K562 (cell line): Measurements from ENCODE around the gene MAP3K12. TPM values are rescaled to one million over a fixed set of nuclear protein-coding genes. Genes with fewer than 3 reads are reported as not detected.
A peak's percentile ranks its signal among the peaks of the same experiment; 100 is the strongest.

Source experiments
- ARNT ChIP-seq, 2 experiments: fragments of 450-650 bp; IDR thresholded peaks; 2 replicates each; pipeline ENCODE4 v1.6.1; 2016; ENCODE audit warnings: mild to moderate bottlenecking in 1 of 2
- ASH1L ChIP-seq: fragments of 450-650 bp; IDR thresholded peaks from 2 replicates; pipeline ENCODE4 v1.6.1; 2018; ENCODE audit warnings: borderline replicate concordance, mild to moderate bottlenecking, low read depth; ENCODE audit not compliant: partially characterized antibody
- CHCHD3 ChIP-seq: fragments of 250-450 bp; sonication (Bioruptor Pico); IDR thresholded peaks from 2 replicates; pipeline ENCODE4 v2.1.2; 2022; ENCODE audit warnings: mild to moderate bottlenecking
- GATA2 ChIP-seq: sonication (generic); formaldehyde crosslinking; IDR thresholded peaks from 2 replicates; pipeline ENCODE4 v1.4.0; 2020; ENCODE audit warnings: mild to moderate bottlenecking, missing genetic modification reagents
- MAFF ChIP-seq: IDR thresholded peaks from 2 replicates; pipeline ENCODE4 v1.6.1; 2012; ENCODE audit warnings: low read length, improper control_type of control experiment
- MBD2 ChIP-seq: sonication (generic); IDR thresholded peaks from 2 replicates; pipeline ENCODE4 v1.6.1; 2016; ENCODE audit warnings: low read depth, borderline replicate concordance
- MEF2D ChIP-seq: conservative IDR thresholded peaks from 2 replicates; pipeline ENCODE4 v1.6.1; 2016; ENCODE audit warnings: low read depth, missing genetic modification characterization, missing compliant biosample characterization
- PHB2 ChIP-seq: fragments of 450-650 bp; IDR thresholded peaks from 2 replicates; pipeline ENCODE4 v1.6.1; 2017; ENCODE audit warnings: low read depth
- POLR2H ChIP-seq: IDR thresholded peaks from 2 replicates; pipeline ENCODE4 v1.6.1; 2016; ENCODE audit warnings: missing genetic modification characterization, low read depth, mild to moderate bottlenecking, control low read depth, missing compliant biosample characterization, moderate library complexity
- TAF1 ChIP-seq: IDR thresholded peaks from 2 replicates; pipeline ENCODE4 v1.6.1; 2011; ENCODE audit warnings: mild to moderate bottlenecking, low read length, moderate library complexity; ENCODE audit not compliant: insufficient read depth, control insufficient read depth, severe bottlenecking; ENCODE audit errors: extremely low read depth
- ZNF12 ChIP-seq: sonication (generic); formaldehyde crosslinking; IDR thresholded peaks from 2 replicates; pipeline ENCODE4 v1.4.0; 2020; ENCODE audit warnings: mild to moderate bottlenecking, missing genetic modification reagents
- ZNF134 ChIP-seq: fragments of 250-450 bp; sonication (Bioruptor Pico); conservative IDR thresholded peaks from 2 replicates; pipeline ENCODE4 v1.4.0; 2020
- ZNF165 ChIP-seq: fragments of 250-450 bp; sonication (Bioruptor Pico); IDR thresholded peaks from 2 replicates; pipeline ENCODE4 v1.4.0; 2020; ENCODE audit warnings: borderline replicate concordance
- ZNF263 ChIP-seq: sonication (generic); formaldehyde crosslinking; IDR thresholded peaks from 2 replicates; pipeline ENCODE4 v1.8.0; 2022; ENCODE audit warnings: mild to moderate bottlenecking, missing genetic modification reagents, borderline replicate concordance
- polyA plus RNA-seq, 8 experiments: library from polyadenylated mRNA; depleted of rRNA in 4 of 8; stranded (reverse) in 5 of 8; unstranded in 3 of 8; fragments of >200 nt; fragmentation: Nextera tagmentation in 2 of 8; fragmentation: Illumina TruSeq in 1 of 8; extraction: Ambion mirVana in 2 of 8; extraction: Trizol in 1 of 8; gene quantifications; 2 replicates each; pipeline versions ENCODE4 v1.2.1 to v1.2.3, GENCODE V29; 2011 to 2014; ENCODE audit warnings: inconsistent platforms in 1 of 8, missing spikeins in 1 of 8
- total RNA-seq, 7 experiments: library from RNA; depleted of rRNA in 6 of 7; stranded (reverse); fragments of >200 nt in 6 of 7; fragmentation: Illumina TruSeq in 2 of 7; extraction: Trizol in 2 of 7; gene quantifications; 2 replicates each; pipeline versions ENCODE4 v1.2.1 to v1.2.3, GENCODE V29; 2011 to 2021; ENCODE audit warnings: low replicate concordance in 1 of 7
- TF ChIP-seq, protein P1 (sequence below): sonication (generic); formaldehyde crosslinking; IDR thresholded peaks from 2 replicates; pipeline ENCODE4 v1.8.0; 2022; ENCODE audit warnings: mild to moderate bottlenecking, missing genetic modification reagents
- TF ChIP-seq, protein P2 (sequence below): fragments of 450-650 bp; IDR thresholded peaks from 2 replicates; pipeline ENCODE4 v1.6.1; 2016; ENCODE audit warnings: borderline replicate concordance
- TF ChIP-seq, protein P3 (sequence below): sonication (generic); formaldehyde crosslinking; IDR thresholded peaks from 2 replicates; pipeline ENCODE4 v1.4.0; 2020; ENCODE audit warnings: mild to moderate bottlenecking, missing genetic modification reagents
- TF ChIP-seq, protein P4 (sequence below): conservative IDR thresholded peaks from 2 replicates; pipeline ENCODE4 v1.6.1; 2011; ENCODE audit warnings: low read depth, mild to moderate bottlenecking, low read length; ENCODE audit not compliant: control insufficient read depth
- TF ChIP-seq, protein P5 (sequence below): sonication (generic); formaldehyde crosslinking; IDR thresholded peaks from 2 replicates; pipeline ENCODE4 v1.8.0; 2022; ENCODE audit warnings: mild to moderate bottlenecking, missing genetic modification reagents

MAP3K12 gene
- total and polyA plus RNA-seq, 9 of the 15 experiments (the other 6 are each of a cell fraction or from before 2014, with no cell fraction given): 0.10 to 2.4 (median 1.6) TPM

DNA sequence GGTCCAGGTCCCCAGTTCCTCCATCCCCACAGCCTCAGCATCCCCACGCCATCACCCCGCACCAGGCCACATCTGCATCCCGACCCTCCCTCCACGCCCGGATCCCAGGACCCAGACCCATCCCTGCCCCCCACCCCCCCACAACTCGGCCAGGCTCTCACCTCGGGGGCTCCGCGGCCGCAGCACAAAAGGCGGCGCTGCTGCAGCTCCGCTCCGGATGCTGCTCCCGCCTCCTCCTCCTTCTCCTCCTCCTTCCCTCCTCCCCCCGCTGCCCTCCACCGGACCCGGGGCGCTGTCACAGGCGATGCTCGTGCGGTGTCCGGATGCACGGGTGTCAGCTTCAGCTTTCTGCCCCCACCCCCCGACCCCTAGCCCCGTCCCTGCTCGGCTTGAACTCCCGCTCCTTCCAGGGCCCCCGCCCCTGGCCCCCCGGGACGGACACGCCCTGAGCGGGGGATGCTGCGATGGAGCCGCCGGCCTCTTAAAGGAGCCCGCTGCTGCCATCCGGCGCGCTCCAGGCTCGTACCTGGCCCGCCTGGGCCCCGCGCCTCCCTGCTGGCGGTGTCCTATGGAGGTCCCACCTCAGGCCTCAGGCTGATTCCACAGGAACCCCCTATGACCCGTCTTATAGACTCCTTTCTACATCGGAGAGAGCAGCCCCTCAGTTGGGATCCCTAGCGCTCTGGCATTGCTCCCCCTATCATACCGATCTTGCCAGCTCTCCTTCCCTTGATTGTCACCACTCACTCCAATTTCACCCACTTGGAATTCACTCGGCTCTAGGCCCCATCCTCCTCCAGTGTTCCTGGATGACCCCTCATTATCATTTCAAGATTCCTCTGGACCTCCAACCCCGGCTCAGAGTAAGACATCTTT lies at the start of gene MAP3K12 (continued):
- TF ChIP-seq MEF2D (tag) (no peak), GATA2 (CRISPR knock-in tag) (no peak), ZNF12 (CRISPR knock-in tag) (no peak), PHB2 (no peak), ZNF134 (CRISPR knock-in tag) (no peak), MBD2 (no peak), POLR2H (tag) (no peak), TAF1 (no peak), ZNF263 (CRISPR knock-in tag) (peak; percentile 93), ASH1L (no peak), MAFF (no peak), ARNT (IDR thresholded peaks at IDR 0.05) (no peak), ZNF165 (CRISPR knock-in tag) (no peak), CHCHD3 (CRISPR knock-in tag) (no peak)
- TF ChIP-seq, protein P1, sequence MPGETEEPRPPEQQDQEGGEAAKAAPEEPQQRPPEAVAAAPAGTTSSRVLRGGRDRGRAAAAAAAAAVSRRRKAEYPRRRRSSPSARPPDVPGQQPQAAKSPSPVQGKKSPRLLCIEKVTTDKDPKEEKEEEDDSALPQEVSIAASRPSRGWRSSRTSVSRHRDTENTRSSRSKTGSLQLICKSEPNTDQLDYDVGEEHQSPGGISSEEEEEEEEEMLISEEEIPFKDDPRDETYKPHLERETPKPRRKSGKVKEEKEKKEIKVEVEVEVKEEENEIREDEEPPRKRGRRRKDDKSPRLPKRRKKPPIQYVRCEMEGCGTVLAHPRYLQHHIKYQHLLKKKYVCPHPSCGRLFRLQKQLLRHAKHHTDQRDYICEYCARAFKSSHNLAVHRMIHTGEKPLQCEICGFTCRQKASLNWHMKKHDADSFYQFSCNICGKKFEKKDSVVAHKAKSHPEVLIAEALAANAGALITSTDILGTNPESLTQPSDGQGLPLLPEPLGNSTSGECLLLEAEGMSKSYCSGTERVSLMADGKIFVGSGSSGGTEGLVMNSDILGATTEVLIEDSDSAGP (CRISPR knock-in tag): peak; percentile 86
- TF ChIP-seq, protein P2, sequence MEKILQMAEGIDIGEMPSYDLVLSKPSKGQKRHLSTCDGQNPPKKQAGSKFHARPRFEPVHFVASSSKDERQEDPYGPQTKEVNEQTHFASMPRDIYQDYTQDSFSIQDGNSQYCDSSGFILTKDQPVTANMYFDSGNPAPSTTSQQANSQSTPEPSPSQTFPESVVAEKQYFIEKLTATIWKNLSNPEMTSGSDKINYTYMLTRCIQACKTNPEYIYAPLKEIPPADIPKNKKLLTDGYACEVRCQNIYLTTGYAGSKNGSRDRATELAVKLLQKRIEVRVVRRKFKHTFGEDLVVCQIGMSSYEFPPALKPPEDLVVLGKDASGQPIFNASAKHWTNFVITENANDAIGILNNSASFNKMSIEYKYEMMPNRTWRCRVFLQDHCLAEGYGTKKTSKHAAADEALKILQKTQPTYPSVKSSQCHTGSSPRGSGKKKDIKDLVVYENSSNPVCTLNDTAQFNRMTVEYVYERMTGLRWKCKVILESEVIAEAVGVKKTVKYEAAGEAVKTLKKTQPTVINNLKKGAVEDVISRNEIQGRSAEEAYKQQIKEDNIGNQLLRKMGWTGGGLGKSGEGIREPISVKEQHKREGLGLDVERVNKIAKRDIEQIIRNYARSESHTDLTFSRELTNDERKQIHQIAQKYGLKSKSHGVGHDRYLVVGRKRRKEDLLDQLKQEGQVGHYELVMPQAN: no peak
- TF ChIP-seq, protein P3, sequence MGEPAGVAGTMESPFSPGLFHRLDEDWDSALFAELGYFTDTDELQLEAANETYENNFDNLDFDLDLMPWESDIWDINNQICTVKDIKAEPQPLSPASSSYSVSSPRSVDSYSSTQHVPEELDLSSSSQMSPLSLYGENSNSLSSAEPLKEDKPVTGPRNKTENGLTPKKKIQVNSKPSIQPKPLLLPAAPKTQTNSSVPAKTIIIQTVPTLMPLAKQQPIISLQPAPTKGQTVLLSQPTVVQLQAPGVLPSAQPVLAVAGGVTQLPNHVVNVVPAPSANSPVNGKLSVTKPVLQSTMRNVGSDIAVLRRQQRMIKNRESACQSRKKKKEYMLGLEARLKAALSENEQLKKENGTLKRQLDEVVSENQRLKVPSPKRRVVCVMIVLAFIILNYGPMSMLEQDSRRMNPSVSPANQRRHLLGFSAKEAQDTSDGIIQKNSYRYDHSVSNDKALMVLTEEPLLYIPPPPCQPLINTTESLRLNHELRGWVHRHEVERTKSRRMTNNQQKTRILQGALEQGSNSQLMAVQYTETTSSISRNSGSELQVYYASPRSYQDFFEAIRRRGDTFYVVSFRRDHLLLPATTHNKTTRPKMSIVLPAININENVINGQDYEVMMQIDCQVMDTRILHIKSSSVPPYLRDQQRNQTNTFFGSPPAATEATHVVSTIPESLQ (CRISPR knock-in tag): no peak
- TF ChIP-seq, protein P4, sequence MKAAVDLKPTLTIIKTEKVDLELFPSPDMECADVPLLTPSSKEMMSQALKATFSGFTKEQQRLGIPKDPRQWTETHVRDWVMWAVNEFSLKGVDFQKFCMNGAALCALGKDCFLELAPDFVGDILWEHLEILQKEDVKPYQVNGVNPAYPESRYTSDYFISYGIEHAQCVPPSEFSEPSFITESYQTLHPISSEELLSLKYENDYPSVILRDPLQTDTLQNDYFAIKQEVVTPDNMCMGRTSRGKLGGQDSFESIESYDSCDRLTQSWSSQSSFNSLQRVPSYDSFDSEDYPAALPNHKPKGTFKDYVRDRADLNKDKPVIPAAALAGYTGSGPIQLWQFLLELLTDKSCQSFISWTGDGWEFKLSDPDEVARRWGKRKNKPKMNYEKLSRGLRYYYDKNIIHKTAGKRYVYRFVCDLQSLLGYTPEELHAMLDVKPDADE: 0 out of 2 replicates have a peak, but pooled peaks have one; percentile 10
- TF ChIP-seq, protein P5, sequence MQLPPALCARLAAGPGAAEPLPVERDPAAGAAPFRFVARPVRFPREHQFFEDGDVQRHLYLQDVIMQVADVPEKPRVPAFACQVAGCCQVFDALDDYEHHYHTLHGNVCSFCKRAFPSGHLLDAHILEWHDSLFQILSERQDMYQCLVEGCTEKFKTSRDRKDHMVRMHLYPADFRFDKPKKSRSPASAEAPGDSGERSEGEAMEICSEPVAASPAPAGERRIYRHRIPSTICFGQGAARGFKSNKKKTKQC (CRISPR knock-in tag): no peak
